Left lobe of liver (tissue), 2 donors: ENCODE measurements around the gene NDNF. TPM values are rescaled to one million over a fixed set of nuclear protein-coding genes. Genes with fewer than 3 reads are reported as not detected.

Source experiments
- ATAC-seq: fragments of 200-7000 bp; cut with Tn5 transposase; one replicate; pipeline ENCODE4 v1.9.1; 2020; ENCODE audit warnings: mild to moderate bottlenecking, moderate library complexity
- DNase-seq: peaks from one replicate; pipeline ENCODE4 v3.0.0-alpha.2; 2020; ENCODE audit warnings: low spot score
- total RNA-seq: library from RNA; stranded (reverse); gene quantifications from one replicate; pipeline ENCODE4 v1.2.1, GENCODE V29; 2021
- donor health status: DM: no; HTN: no; CAD: no; lungs with moderate emphysema.
- donor health status: DM: no; HTN: yes; CAD: no.

Gene NDNF
- total RNA-seq, 1 donor from 2014 or later: 1.1 TPM

GRCh38 chr4:121071640-121072223 lies 603 bp downstream of the NDNF start:
- ATAC-seq (no peak), DNase-seq (no peak)

- DNase-seq: no peak
- ATAC-seq: peak; percentile 64
Observed at GRCh38 chr4:121070696-121071639, 1.4 kb downstream of the NDNF start.

GRCh38 chr4:121070274-121070673 lies 2.1 kb downstream of the NDNF start:
- ATAC-seq: no peak

GRCh38 chr4:121069430-121069829 lies 2.9 kb downstream of the NDNF start:
- ATAC-seq: no peak
- no peak for DNase-seq

More at GRCh38 chr4:121070274-121070673, 2.1 kb downstream of the NDNF start:
- DNase-seq: no peak

- DNase-seq (no peak), ATAC-seq (no peak)
Observed at GRCh38 chr4:121064482-121064881, 7.9 kb downstream of the NDNF start.

GRCh38 chr4:121062521-121062920 lies 9.8 kb downstream of the NDNF start:
- ATAC-seq: no peak
- DNase-seq: no peak

- DNase-seq (no peak), ATAC-seq (no peak)
Observed at GRCh38 chr4:121061861-121062260, 10.5 kb downstream of the NDNF start.

GRCh38 chr4:121061215-121061614 lies 11.1 kb downstream of the NDNF start:
- no peak for DNase-seq
- ATAC-seq: no peak

GRCh38 chr4:121057466-121057922 lies 14.8 kb downstream of the NDNF start:
- ATAC-seq (peak; percentile 59), DNase-seq (no peak)

GRCh38 chr4:121056066-121056465 lies 16.3 kb downstream of the NDNF start:
- ATAC-seq: no peak
- DNase-seq: no peak

GRCh38 chr4:121054373-121054772 lies 18.0 kb downstream of the NDNF start:
- no peak for DNase-seq
- ATAC-seq: no peak

- ATAC-seq (no peak), DNase-seq (no peak)
Observed at GRCh38 chr4:121053601-121054143, 18.7 kb downstream of the NDNF start.

GRCh38 chr4:121050300-121050699 lies 22.0 kb downstream of the NDNF start:
- ATAC-seq: no peak
- no peak for DNase-seq

GRCh38 chr4:121049072-121049599 lies 23.2 kb downstream of the NDNF start:
- DNase-seq (no peak), ATAC-seq (no peak)

- DNase-seq (no peak), ATAC-seq (no peak)
Observed at GRCh38 chr4:121048165-121048564, 24.2 kb downstream of the NDNF start.

GRCh38 chr4:121041307-121042090 lies 30.8 kb downstream of the NDNF start:
- DNase-seq (no peak), ATAC-seq (no peak)

GRCh38 chr4:121034017-121034416 lies 38.3 kb downstream of the NDNF start:
- ATAC-seq (peak; percentile 78), DNase-seq (peak; percentile 79)

- ATAC-seq (no peak), DNase-seq (no peak)
Observed at GRCh38 chr4:121030711-121031110, 41.6 kb downstream of the NDNF start.

GRCh38 chr4:121030131-121030530 lies 42.2 kb downstream of the NDNF start:
- ATAC-seq (peak; percentile 70), DNase-seq (no peak)

GRCh38 chr4:121026034-121026433 lies 46.3 kb downstream of the NDNF start:
- ATAC-seq (peak; percentile 73), DNase-seq (no peak)

- ATAC-seq: peak; percentile 68
- no peak for DNase-seq
Observed at GRCh38 chr4:121025540-121025939, 46.8 kb downstream of the NDNF start.
